ENCODE results near the gene RPP25L. TPM values are rescaled to one million over a fixed set of nuclear protein-coding genes. Genes with fewer than 3 reads are reported as not detected.

Gene RPP25L
- total RNA-seq, 1 experiment from 2014 or later = 51.1 TPM

GRCh38 chr9:34594177-34594576 is 17.7 kb downstream of the RPP25L start:
- no peak overlapping the region for H3K4me3 ChIP-seq (replicated peaks in 1 of 2; ENCODE audit: low read depth in 1 of 2, low read length in 2 of 2)
- H4K20me1 ChIP-seq (ENCODE audit: insufficient read depth) = no peaks in the 10 kb centered on the region
- no peak for TF ChIP-seq EGR1 (IDR thresholded peaks at IDR 0.05; ENCODE audit: low read depth)
- TF ChIP-seq SRF (IDR thresholded peaks at IDR 0.05; ENCODE audit: low read depth) = no peak
- TF ChIP-seq FOSL1 (IDR thresholded peaks at IDR 0.05; ENCODE audit: low read depth) = no peak
- no peak for TF ChIP-seq ZBTB33 (IDR thresholded peaks at IDR 0.05; ENCODE audit: extremely low read depth, insufficient replicate concordance, low read length)
- no peak for TF ChIP-seq CBX3 (IDR thresholded peaks at IDR 0.05; ENCODE audit: low read depth)
- no peak for TF ChIP-seq SIN3A (IDR thresholded peaks at IDR 0.05; ENCODE audit: low read depth)
- TF ChIP-seq CEBPB (IDR thresholded peaks at IDR 0.05; ENCODE audit: low read depth) = no peak
- TF ChIP-seq ELF1 (IDR thresholded peaks at IDR 0.05; ENCODE audit: borderline replicate concordance, low read depth) = no peak
- no peak for TF ChIP-seq TCF7L2 (IDR thresholded peaks at IDR 0.05; ENCODE audit: borderline replicate concordance, extremely low read depth, insufficient read depth, insufficient read length)
- no peak for TF ChIP-seq ZNF274 (IDR thresholded peaks at IDR 0.05; ENCODE audit: low read depth, low read length)
- TF ChIP-seq YY1 (IDR thresholded peaks at IDR 0.05; ENCODE audit: extremely low read depth, insufficient replicate concordance, low read depth, low read length) = no peak
- BruUV-seq (replicated peaks) = no TSS peak
- no peak overlapping the region for H3K4me2 ChIP-seq (ENCODE audit: low read length)
- RAD21 ChIA-PET (ENCODE audit: low non-redundant PET in 1 of 2, low total read pairs in 2 of 2, uncharacterized antibody in 2 of 2, unreplicated experiment in 2 of 2) = no interaction called here
- CTCF ChIA-PET = interaction anchor here (1.7 kb wide), 1 partner anchor 10 kb away, joined by 9 read pairs; no protein-coding TSS in a partner anchor
- no peak overlapping the region for H2AFZ ChIP-seq (ENCODE audit: low read depth, low read length, poor library complexity, severe bottlenecking)
- no peak overlapping the region for H3K9ac ChIP-seq (ENCODE audit: low read length)
- intact Hi-C loops (cut with micrococcal nuclease) = loop anchor here (5.0 to 10.0 kb wide), 2 partner anchors 92 to 189 kb away; no protein-coding TSS in a partner anchor
- H3K9me3 ChIP-seq (ENCODE audit: control insufficient read depth in 1 of 2, insufficient read depth in 1 of 2, low read depth in 1 of 2, low read length in 2 of 2) = no peaks in the 10 kb centered on the region
- H3K27ac ChIP-seq (ENCODE audit: low read depth, low read length) = no peak overlapping the region
- no peaks in the 10 kb centered on the region for H3K9me2 ChIP-seq (ENCODE audit: insufficient read depth)
- H3K79me2 ChIP-seq (ENCODE audit: insufficient read depth, low read length) = no peaks in the 10 kb centered on the region
- ATAC-seq = no peak
- DNase-seq (ENCODE audit: low read depth, low spot score) = no peak
- POLR2A ChIA-PET = no interaction called here
- H3K36me3 ChIP-seq (ENCODE audit: control insufficient read depth in 1 of 2, insufficient read depth in 2 of 2, low read length in 2 of 2) = no peaks in the 10 kb centered on the region
- H3K27me3 ChIP-seq (ENCODE audit: insufficient read depth, low read length) = no peaks in the 10 kb centered on the region
- peaks cover 0 to 8% of the 10 kb centered on the region in 2 experiments; a peak in 2 of 4 replicates for H3K4me1 ChIP-seq (ENCODE audit: control insufficient read depth in 1 of 2, insufficient read depth in 2 of 2, low read length in 2 of 2)

All from HCT116 (cell line).